GM12878 (cell line): ENCODE results near the gene CFAP90. TPM values are rescaled to one million over a fixed set of nuclear protein-coding genes. Genes with fewer than 3 reads are reported as not detected.

Source experiments
- ATAC-seq: fragments of 200-7000 bp; cut with Tn5 transposase; 3 replicates; pipeline ENCODE4 v1.9.1; 2020; ENCODE audit warnings: mild to moderate bottlenecking, moderate library complexity
- BruUV-seq: library from RNA; stranded (reverse); fragments of 400-500 nt; replicated peaks from 2 replicates; lab custom pipeline; 2021; lab: Mats Ljungman, UMichigan
- CTCF ChIA-PET: fragments of 300-600 bp; sonication (Branson Sonifier 250); formaldehyde crosslinking; extraction: SDS; loops from one replicate; lab custom pipeline; 2021; ENCODE audit warnings: inconsistent platforms; lab: Yijun Ruan, JAX
- POLR2A ChIA-PET: fragments of 350-600 bp; formaldehyde crosslinking; extraction: SDS; loops from one replicate; lab custom pipeline; 2021; ENCODE audit warnings: inconsistent platforms; lab: Charles Lee
- RAD21 ChIA-PET: fragments of 300-600 bp; sonication (Branson Sonifier 250); formaldehyde crosslinking; loops from one replicate; lab custom pipeline; 2023; ENCODE audit warnings: antibody characterized with exemption; ENCODE audit not compliant: unreplicated experiment; lab: Charles Lee
- SMC1A ChIA-PET: fragments of 300-600 bp; sonication (Branson Sonifier 250); formaldehyde crosslinking; loops from one replicate; lab custom pipeline; 2023; ENCODE audit not compliant: unreplicated experiment, uncharacterized antibody; lab: Charles Lee
- DNase-seq: peaks from one replicate; pipeline ENCODE4 v3.0.0-alpha.2; 2011; ENCODE audit warnings: low read depth, low spot score
- FAIRE-seq: peaks from 3 replicates; lab custom pipeline; 2011; peaks lifted over from hg19 to GRCh38; lab: Jason Lieb, UNC
- H2AFZ ChIP-seq: 2 replicates; pipeline ENCODE4 v1.6.0; 2011; ENCODE audit warnings: low read depth, low read length, control low read depth; ENCODE audit not compliant: control insufficient read depth
- H3K27ac ChIP-seq: 2 replicates; pipeline ENCODE4 v1.5.1; 2011; ENCODE audit warnings: control low read depth; ENCODE audit not compliant: control insufficient read depth, insufficient read depth
- H3K27me3 ChIP-seq, 2 experiments: replicated peaks in 1 of 2; 2 replicates each; pipeline versions ENCODE4 v1.6.0 to v1.6.1; 2011; ENCODE audit warnings: low read length in 1 of 2; ENCODE audit not compliant: control insufficient read depth in 2 of 2, insufficient read depth in 2 of 2
- H3K36me3 ChIP-seq, 2 experiments: 2 replicates each; pipeline ENCODE4 v1.5.1; 2011; ENCODE audit warnings: low read length in 1 of 2; ENCODE audit not compliant: control insufficient read depth in 2 of 2, insufficient read depth in 2 of 2
- H3K4me1 ChIP-seq: 2 replicates; pipeline ENCODE4 v1.6.1; 2011; ENCODE audit warnings: mild to moderate bottlenecking, low read length, moderate library complexity, mixed read lengths; ENCODE audit not compliant: control insufficient read depth, insufficient read depth
- H3K4me2 ChIP-seq: 2 replicates; pipeline ENCODE4 v1.6.0; 2011; ENCODE audit warnings: control low read depth; ENCODE audit not compliant: control insufficient read depth, insufficient read depth
- H3K4me3 ChIP-seq: fragments of 200-600 bp; sonication (generic); 2 replicates; pipeline ENCODE4 v1.5.1; 2016
- H3K79me2 ChIP-seq: 2 replicates; pipeline ENCODE4 v1.6.0; 2011; ENCODE audit warnings: low read length; ENCODE audit not compliant: control insufficient read depth, insufficient read depth
- H3K9ac ChIP-seq: 2 replicates; pipeline ENCODE4 v1.8.0; 2011; ENCODE audit warnings: low read length, control low read depth, mixed read lengths; ENCODE audit not compliant: control insufficient read depth, insufficient read depth
- H3K9me3 ChIP-seq: replicated peaks from 3 replicates; pipeline ENCODE4 v1.5.1; 2011; ENCODE audit warnings: mild to moderate bottlenecking, low read length; ENCODE audit not compliant: control insufficient read depth, insufficient read depth
- H4K20me1 ChIP-seq: 2 replicates; pipeline ENCODE4 v1.6.0; 2011; ENCODE audit not compliant: control insufficient read depth, insufficient read depth
- CTCF ChIP-seq, 3 experiments: IDR thresholded peaks in 2 of 3; conservative IDR thresholded peaks in 1 of 3; 2 replicates each; pipeline ENCODE4 v1.5.1; 2011; ENCODE audit warnings: low read depth in 3 of 3, low read length in 3 of 3, mild to moderate bottlenecking in 3 of 3, control low read depth in 2 of 3, moderate library complexity in 2 of 3, inconsistent platforms in 1 of 3, mixed read lengths in 1 of 3; ENCODE audit not compliant: control insufficient read depth in 2 of 3, insufficient read depth in 1 of 3; ENCODE audit errors: extremely low read depth in 1 of 3
- E4F1 ChIP-seq: fragments of 450-650 bp; IDR thresholded peaks from 2 replicates; pipeline ENCODE4 v1.6.1; 2018; ENCODE audit warnings: borderline replicate concordance, mild to moderate bottlenecking; ENCODE audit not compliant: partially characterized antibody
- MEF2A ChIP-seq: IDR thresholded peaks from 2 replicates; pipeline ENCODE4 v1.6.1; 2011; ENCODE audit warnings: low read depth, mild to moderate bottlenecking, low read length, moderate library complexity; ENCODE audit not compliant: insufficient read depth
- PML ChIP-seq: IDR thresholded peaks from 2 replicates; pipeline ENCODE4 v1.6.1; 2012; ENCODE audit warnings: low read length, inconsistent platforms
- RELA ChIP-seq: fragments of 450-650 bp; IDR thresholded peaks from 2 replicates; pipeline ENCODE4 v1.8.0; 2014; ENCODE audit warnings: borderline replicate concordance; ENCODE audit not compliant: partially characterized antibody
- WGBS: methylation state at CpG from one replicate; pipeline ENCODE4 v1.1.6; 2016; ENCODE audit warnings: low lambda C conversion rate; ENCODE audit not compliant: insufficient replicate concordance, insufficient coverage; ENCODE audit errors: missing lambda C conversion rate; 5-methylcytosine and 5-hydroxymethylcytosine counted together
- in situ Hi-C: fragments of 300-500 bp; cut with MboI; formaldehyde crosslinking; loops from 9 replicates; pipeline ENCODE4 v1.14.3; 2018; ENCODE audit warnings: mixed read lengths
- intact Hi-C: fragments of 100-400 bp; cut with micrococcal nuclease; formaldehyde crosslinking; loops from one replicate; pipeline ENCODE4 v1.14.2; 2022; ENCODE audit not compliant: unreplicated experiment
- polyA plus RNA-seq, 11 experiments: library from polyadenylated mRNA; depleted of rRNA in 4 of 11; unstranded in 6 of 11; stranded (reverse) in 5 of 11; fragments of >200 nt; fragmentation: Nextera tagmentation in 4 of 11; fragmentation: Illumina TruSeq in 1 of 11; extraction: Ambion mirVana in 4 of 11; extraction: Trizol in 1 of 11; gene quantifications; 1 replicate in 1 of 11; 2 replicates in 10 of 11; pipeline versions ENCODE4 v1.2.1 to v1.2.3, GENCODE V29; 2011 to 2016; ENCODE audit warnings: inconsistent platforms in 2 of 11, missing spikeins in 2 of 11, low read depth in 1 of 11
- total RNA-seq, 4 experiments: library from RNA; depleted of rRNA in 3 of 4; stranded (reverse); fragments of >200 nt in 3 of 4; fragmentation: Illumina TruSeq in 1 of 4; extraction: Trizol in 1 of 4; gene quantifications; 2 replicates each; pipeline versions ENCODE4 v1.2.1 to v1.2.3, GENCODE V29; 2013 to 2021

CFAP90 gene
- total and polyA plus RNA-seq, 10 of the 15 experiments (the other 5 are each of a cell fraction or from before 2014, with no cell fraction given): not detected

- Histone ChIP-seq H3K36me3 (peaks cover 15 to 38% of the 10 kb centered on the region in 2 experiments), H3K9me3 (no peaks in the 10 kb centered on the region), H3K4me1 (peaks cover 21% of the 10 kb centered on the region), H3K27ac (no peak overlapping the region), H4K20me1 (0 out of 2 replicates have a peak, but pooled peaks cover 3% of the 10 kb centered on the region), H3K27me3 (no peaks in the 10 kb centered on the region), H3K4me2 (no peak overlapping the region), H3K4me3 (no peak overlapping the region), H2AFZ (no peak overlapping the region), H3K9ac (no peak overlapping the region), H3K79me2 (peaks cover 3% of the 10 kb centered on the region)
- FAIRE-seq: no peak
- intact Hi-C loops: no loop called here
- SMC1A ChIA-PET: interaction anchor here (1.3 kb wide), 1 partner anchor 44 kb away, joined by 4 read pairs; no protein-coding TSS in a partner anchor
- RAD21 ChIA-PET: no interaction called here
- no peak for TF ChIP-seq E4F1
- no peak for TF ChIP-seq MEF2A
- no peak for TF ChIP-seq PML
- TF ChIP-seq RELA: no peak
- CTCF ChIA-PET: no interaction called here
- in situ Hi-C loops: no loop called here
- BruUV-seq: no TSS peak
- ATAC-seq: no peak
- POLR2A ChIA-PET: no interaction called here
- 100% methylated on average over 2 of the region's 2 CpGs for WGBS
- no peak for DNase-seq
These were observed 30.9 kb upstream of the CFAP90 start for GRCh38 chr5:7881816-7882215.

- ChIA-PET CTCF (interaction anchor here (1.3 kb wide), 1 partner anchor 16 kb away, joined by 3 read pairs; no protein-coding TSS in a partner anchor), SMC1A (interaction anchor here (1.6 kb wide), 1 partner anchor 13 kb away, joined by 4 read pairs; the partner anchor contains the start of genes FASTKD3 and MTRR)
- 0 out of 3 replicates have a peak, but pooled peaks have one; percentile 18 for ATAC-seq
- in situ Hi-C loops: no loop called here
- Histone ChIP-seq H3K4me2 (no peak overlapping the region), H3K36me3 (peaks cover 15 to 33% of the 10 kb centered on the region in 2 experiments), H3K4me1 (peaks cover 27% of the 10 kb centered on the region)
- no peak for FAIRE-seq
- intact Hi-C loops: no loop called here
- TF ChIP-seq PML: no peak
- TF ChIP-seq CTCF (IDR thresholded peaks at IDR 0.05 in 2 of 3, conservative IDR thresholded peaks at IDR 0.05 in 1 of 3; ENCODE audit: control insufficient read depth in 2 of 3, extremely low read depth in 1 of 3, insufficient read depth in 1 of 3, low read depth in 3 of 3, low read length in 3 of 3): 0 out of 6 replicates have a peak, but pooled peaks of 1 of the 3 experiments have one; percentile 6
- TF ChIP-seq, all 136 proteins: peak for 1
- no peak for DNase-seq
- WGBS: 98% methylated on average over 4 of the region's 4 CpGs
- H3K4me3 ChIP-seq: no peak overlapping the region
- ChIA-PET RAD21 (no interaction called here), POLR2A (no interaction called here)
- no peak overlapping the region for H3K27ac ChIP-seq
- no peak overlapping the region for H2AFZ ChIP-seq
- no TSS peak for BruUV-seq
- H3K27me3 ChIP-seq: no peaks in the 10 kb centered on the region
- no peaks in the 10 kb centered on the region for H3K9me3 ChIP-seq
- no peak overlapping the region for H3K9ac ChIP-seq
- H3K79me2 ChIP-seq: peaks cover 6% of the 10 kb centered on the region
- H4K20me1 ChIP-seq: 0 out of 2 replicates have a peak, but pooled peaks cover 3% of the 10 kb centered on the region
These were observed 30.2 kb upstream of the CFAP90 start for GRCh38 chr5:7881091-7881490.
